ENCODE results near the gene VPS37D.

The VPS37D gene

GRCh38 chr7:73680501-73680900 lies 12.9 kb downstream of the VPS37D start:
- Histone ChIP-seq H3K79me1 (ENCODE audit: low read length) (peaks cover 23% of the 10 kb centered on the region), H4K8ac (ENCODE audit: low read depth, low read length) (no peak overlapping the region), H3K23ac (ENCODE audit: low read length) (no peak overlapping the region), H3K18ac (ENCODE audit: low read length) (no peak overlapping the region), H4K5ac (ENCODE audit: low read length) (no peak overlapping the region), H2BK15ac (replicated peaks; ENCODE audit: low read depth) (no peak overlapping the region), H2AK5ac (ENCODE audit: low read length) (no peak overlapping the region), H2BK5ac (ENCODE audit: low read length) (no peak overlapping the region), H3K79me2 (ENCODE audit: control insufficient read depth, insufficient read depth, low read length) (peaks cover 39% of the 10 kb centered on the region), H3K27me3 (ENCODE audit: insufficient read depth, low read length, poor library complexity) (no peaks in the 10 kb centered on the region), H3K4me2 (ENCODE audit: low read length) (no peak overlapping the region), H3K4ac (ENCODE audit: low read depth, low read length) (no peak overlapping the region), H3K4me1 (ENCODE audit: control insufficient read depth, low read depth, low read length) (peaks cover 4% of the 10 kb centered on the region), H2BK120ac (ENCODE audit: low read depth, low read length) (no peak overlapping the region), H3K36me3 (ENCODE audit: control insufficient read depth, insufficient read depth, low read length) (peaks cover 2% of the 10 kb centered on the region), H3K27ac (ENCODE audit: low read depth, low read length) (no peak overlapping the region), H3K4me3 (ENCODE audit: low read length) (no peak overlapping the region), H3K56ac (ENCODE audit: low read length) (no peak overlapping the region), H3K9ac (ENCODE audit: low read length) (no peak overlapping the region)
- no CpG with 5 or more reads among the region's 7 CpGs for WGBS (ENCODE audit: extremely low coverage, insufficient coverage, low lambda C conversion rate)
- DNase-seq, result no peak

- Histone ChIP-seq H3K79me1 (ENCODE audit: low read length) (peaks cover 23% of the 10 kb centered on the region), H3K4ac (ENCODE audit: low read depth, low read length) (no peak overlapping the region), H3K36me3 (ENCODE audit: control insufficient read depth, insufficient read depth, low read length) (peaks cover 2% of the 10 kb centered on the region), H3K4me2 (ENCODE audit: low read length) (no peak overlapping the region), H3K27me3 (ENCODE audit: insufficient read depth, low read length, poor library complexity) (no peaks in the 10 kb centered on the region), H2BK15ac (replicated peaks; ENCODE audit: low read depth) (no peak overlapping the region), H3K18ac (ENCODE audit: low read length) (no peak overlapping the region), H2AK5ac (ENCODE audit: low read length) (no peak overlapping the region), H4K8ac (ENCODE audit: low read depth, low read length) (no peak overlapping the region), H3K27ac (ENCODE audit: low read depth, low read length) (no peak overlapping the region), H3K79me2 (ENCODE audit: control insufficient read depth, insufficient read depth, low read length) (peaks cover 40% of the 10 kb centered on the region), H3K4me3 (ENCODE audit: low read length) (no peak overlapping the region), H3K9ac (ENCODE audit: low read length) (peak overlapping the region; percentile 10), H2BK5ac (ENCODE audit: low read length) (no peak overlapping the region), H2BK120ac (ENCODE audit: low read depth, low read length) (no peak overlapping the region), H4K5ac (ENCODE audit: low read length) (no peak overlapping the region), H3K56ac (ENCODE audit: low read length) (no peak overlapping the region), H3K23ac (ENCODE audit: low read length) (no peak overlapping the region), H3K4me1 (ENCODE audit: control insufficient read depth, low read depth, low read length) (peaks cover 4% of the 10 kb centered on the region)
- no CpG with 5 or more reads among the region's 8 CpGs for WGBS (ENCODE audit: extremely low coverage, insufficient coverage, low lambda C conversion rate)
- no peak for DNase-seq
Observed at GRCh38 chr7:73681031-73681430, 13.4 kb downstream of the VPS37D start.

- peak overlapping the region; percentile 86 for H3K4me2 ChIP-seq (ENCODE audit: low read length)
- H3K27me3 ChIP-seq (ENCODE audit: insufficient read depth, low read length, poor library complexity), result no peaks in the 10 kb centered on the region
- peak overlapping the region; percentile 90 for H3K4me3 ChIP-seq (ENCODE audit: low read length)
- no peak overlapping the region for H2BK15ac ChIP-seq (replicated peaks; ENCODE audit: low read depth)
- H3K79me1 ChIP-seq (ENCODE audit: low read length), result peaks cover 28% of the 10 kb centered on the region
- H3K79me2 ChIP-seq (ENCODE audit: control insufficient read depth, insufficient read depth, low read length), result peaks cover 48% of the 10 kb centered on the region
- peak overlapping the region; percentile 92 for H3K9ac ChIP-seq (ENCODE audit: low read length)
- WGBS (ENCODE audit: extremely low coverage, insufficient coverage, low lambda C conversion rate), result no CpG with 5 or more reads among the region's 33 CpGs
- no peak overlapping the region for H3K4ac ChIP-seq (ENCODE audit: low read depth, low read length)
- no peak overlapping the region for H2BK120ac ChIP-seq (ENCODE audit: low read depth, low read length)
- H3K27ac ChIP-seq (ENCODE audit: low read depth, low read length), result no peak overlapping the region
- no peak overlapping the region for H4K5ac ChIP-seq (ENCODE audit: low read length)
- no peak overlapping the region for H3K23ac ChIP-seq (ENCODE audit: low read length)
- H3K36me3 ChIP-seq (ENCODE audit: control insufficient read depth, insufficient read depth, low read length), result peaks cover 7% of the 10 kb centered on the region
- no peak overlapping the region for H2AK5ac ChIP-seq (ENCODE audit: low read length)
- no peak overlapping the region for H3K18ac ChIP-seq (ENCODE audit: low read length)
- no peak overlapping the region for H2BK5ac ChIP-seq (ENCODE audit: low read length)
- no peak for DNase-seq
- peak overlapping the region; percentile 40 for H4K8ac ChIP-seq (ENCODE audit: low read depth, low read length)
- peaks cover 4% of the 10 kb centered on the region for H3K4me1 ChIP-seq (ENCODE audit: control insufficient read depth, low read depth, low read length)
- peak overlapping the region; percentile 97 for H3K56ac ChIP-seq (ENCODE audit: low read length)
Observed at GRCh38 chr7:73682745-73683055, 15.1 kb downstream of the VPS37D start.

GRCh38 chr7:73683056-73683787 lies 15.6 kb downstream of the VPS37D start, which contains the start of the genes BUD23 and DNAJC30:
TSS of gene BUD23 (plus strand) at chr7:73683597. CDS start at chr7:73683626, 29 bp downstream.
TSS of gene DNAJC30 (minus strand) at chr7:73683453. CDS start at chr7:73683423, 30 bp downstream.
- DNase-seq, result peak; percentile 98
- Histone ChIP-seq H3K4me3 (ENCODE audit: low read length) (peak within 1 kb of the TSS; percentile 90), H3K23ac (ENCODE audit: low read length) (no peak within 1 kb of the TSS), H2AK5ac (ENCODE audit: low read length) (no peak within 1 kb of the TSS), H3K79me2 (ENCODE audit: control insufficient read depth, insufficient read depth, low read length) (peaks cover 48% of the 10 kb centered on the region), H3K27me3 (ENCODE audit: insufficient read depth, low read length, poor library complexity) (no peaks in the 10 kb centered on the region), H3K56ac (ENCODE audit: low read length) (peak within 1 kb of the TSS; percentile 97), H3K4ac (ENCODE audit: low read depth, low read length) (no peak within 1 kb of the TSS), H2BK15ac (replicated peaks; ENCODE audit: low read depth) (no peak within 1 kb of the TSS), H2BK5ac (ENCODE audit: low read length) (no peak within 1 kb of the TSS), H3K9ac (ENCODE audit: low read length) (peak within 1 kb of the TSS; percentile 92), H3K4me1 (ENCODE audit: control insufficient read depth, low read depth, low read length) (peaks cover 4% of the 10 kb centered on the region), H3K79me1 (ENCODE audit: low read length) (peaks cover 28% of the 10 kb centered on the region), H2BK120ac (ENCODE audit: low read depth, low read length) (no peak within 1 kb of the TSS), H3K4me2 (ENCODE audit: low read length) (peak within 1 kb of the TSS; percentile 86), H3K18ac (ENCODE audit: low read length) (peak within 1 kb of the TSS; percentile 41), H4K8ac (ENCODE audit: low read depth, low read length) (peak within 1 kb of the TSS; percentile 40), H3K36me3 (ENCODE audit: control insufficient read depth, insufficient read depth, low read length) (peaks cover 5% of the 10 kb centered on the region), H3K27ac (ENCODE audit: low read depth, low read length) (no peak within 1 kb of the TSS), H4K5ac (ENCODE audit: low read length) (no peak within 1 kb of the TSS)
- WGBS (ENCODE audit: extremely low coverage, insufficient coverage, low lambda C conversion rate), result no CpG with 5 or more reads among the region's 68 CpGs

- peaks cover 4% of the 10 kb centered on the region for H3K4me1 ChIP-seq (ENCODE audit: control insufficient read depth, low read depth, low read length)
- H3K27ac ChIP-seq (ENCODE audit: low read depth, low read length), result no peak overlapping the region
- H3K36me3 ChIP-seq (ENCODE audit: control insufficient read depth, insufficient read depth, low read length), result peaks cover 5% of the 10 kb centered on the region
- H3K56ac ChIP-seq (ENCODE audit: low read length), result peak overlapping the region; percentile 94
- H2BK120ac ChIP-seq (ENCODE audit: low read depth, low read length), result no peak overlapping the region
- peak overlapping the region; percentile 87 for H3K9ac ChIP-seq (ENCODE audit: low read length)
- H3K23ac ChIP-seq (ENCODE audit: low read length), result no peak overlapping the region
- no peak for DNase-seq
- H3K27me3 ChIP-seq (ENCODE audit: insufficient read depth, low read length, poor library complexity), result no peaks in the 10 kb centered on the region
- no CpG with 5 or more reads among the region's 58 CpGs for WGBS (ENCODE audit: extremely low coverage, insufficient coverage, low lambda C conversion rate)
- no peak overlapping the region for H4K5ac ChIP-seq (ENCODE audit: low read length)
- no peak overlapping the region for H4K8ac ChIP-seq (ENCODE audit: low read depth, low read length)
- H3K4ac ChIP-seq (ENCODE audit: low read depth, low read length), result no peak overlapping the region
- no peak overlapping the region for H2BK15ac ChIP-seq (replicated peaks; ENCODE audit: low read depth)
- peaks cover 27% of the 10 kb centered on the region for H3K79me1 ChIP-seq (ENCODE audit: low read length)
- H3K4me3 ChIP-seq (ENCODE audit: low read length), result peak overlapping the region; percentile 71
- no peak overlapping the region for H2BK5ac ChIP-seq (ENCODE audit: low read length)
- H2AK5ac ChIP-seq (ENCODE audit: low read length), result no peak overlapping the region
- peak overlapping the region; percentile 41 for H3K18ac ChIP-seq (ENCODE audit: low read length)
- peaks cover 48% of the 10 kb centered on the region for H3K79me2 ChIP-seq (ENCODE audit: control insufficient read depth, insufficient read depth, low read length)
- H3K4me2 ChIP-seq (ENCODE audit: low read length), result peak overlapping the region; percentile 63
Observed at GRCh38 chr7:73683788-73684693, 16.4 kb downstream of the VPS37D start.
